Stimulated activated CD4-positive, alpha-beta T cell treated with anti-CD3 and anti-CD28 coated beads, Interleukin-15, amount 100 ng/mL, for 48 hours (primary cell): ENCODE results near the gene SLC30A3.
A peak's percentile ranks its signal among the peaks of the same experiment; 100 is the strongest.

ENCODE experiments used
- DNase-seq, 2 donors: peaks; one replicate each; pipeline ENCODE4 v3.0.0-alpha.2; 2020; ENCODE audit warnings: low read depth in 2 of 2

SLC30A3 gene

DNA sequence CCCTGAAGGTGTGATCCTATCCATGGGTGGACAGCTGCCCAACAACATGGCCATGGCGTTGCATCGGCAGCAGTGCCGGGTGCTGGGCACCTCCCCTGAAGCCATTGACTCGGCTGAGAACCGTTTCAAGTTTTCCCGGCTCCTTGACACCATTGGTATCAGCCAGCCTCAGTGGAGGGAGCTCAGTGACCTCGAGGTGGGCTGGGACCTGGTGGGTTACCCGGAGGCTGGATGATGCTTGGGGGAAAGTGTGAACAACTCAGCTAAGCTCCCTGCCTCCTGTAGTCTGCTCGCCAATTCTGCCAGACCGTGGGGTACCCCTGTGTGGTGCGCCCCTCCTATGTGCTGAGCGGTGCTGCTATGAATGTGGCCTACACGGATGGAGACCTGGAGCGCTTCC lies 29.5 kb downstream of the SLC30A3 start:
- no peak for DNase-seq

DNA sequence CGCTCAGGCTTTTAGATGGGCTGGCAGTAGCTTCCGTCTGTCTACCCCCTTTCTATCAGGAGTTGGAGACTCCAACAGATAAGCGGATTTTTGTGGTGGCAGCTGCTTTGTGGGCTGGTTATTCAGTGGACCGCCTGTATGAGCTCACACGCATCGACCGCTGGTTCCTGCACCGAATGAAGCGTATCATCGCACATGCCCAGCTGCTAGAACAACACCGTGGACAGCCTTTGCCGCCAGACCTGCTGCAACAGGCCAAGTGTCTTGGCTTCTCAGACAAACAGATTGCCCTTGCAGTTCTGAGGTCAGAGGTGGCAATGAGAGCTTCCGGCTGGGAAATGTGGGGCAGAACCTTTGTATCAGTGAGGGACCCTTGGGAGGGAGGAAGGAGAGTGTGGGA lies 30.9 kb downstream of the SLC30A3 start:
- no peak for DNase-seq

DNA sequence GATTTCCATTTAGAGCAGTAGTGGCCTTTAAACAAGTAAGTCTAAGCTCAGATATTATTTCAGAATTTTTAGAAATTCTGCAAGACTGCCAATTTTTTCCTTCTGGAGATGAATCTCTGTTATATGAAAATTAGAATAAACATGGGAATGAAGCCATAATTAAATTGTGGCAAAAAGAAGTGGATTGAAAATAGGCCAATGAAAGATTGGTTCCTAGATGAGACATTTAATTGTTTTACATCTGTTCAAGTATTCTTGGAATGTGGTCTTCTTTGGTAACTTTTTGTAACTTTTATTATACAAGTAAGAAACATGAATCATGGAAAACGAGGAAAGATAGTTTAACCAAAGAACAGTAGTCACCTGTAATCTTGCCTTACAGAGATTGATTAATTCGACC lies 35.3 kb downstream of the SLC30A3 start:
- DNase-seq, result no peak

DNA sequence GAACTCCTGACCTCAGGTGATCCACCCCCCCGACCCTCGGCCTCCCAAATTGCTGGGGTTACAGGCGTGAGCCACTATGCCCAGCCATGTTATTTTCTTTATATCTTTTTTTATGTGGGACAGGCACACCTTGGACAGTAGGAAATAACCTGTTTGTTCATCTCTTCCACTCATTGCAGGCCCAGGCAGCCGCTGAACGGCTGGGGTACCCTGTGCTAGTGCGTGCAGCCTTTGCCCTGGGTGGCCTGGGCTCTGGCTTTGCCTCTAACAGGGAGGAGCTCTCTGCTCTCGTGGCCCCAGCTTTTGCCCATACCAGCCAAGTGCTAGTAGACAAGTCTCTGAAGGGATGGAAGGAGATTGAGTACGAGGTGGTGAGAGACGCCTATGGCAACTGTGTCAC lies 37.3 kb downstream of the SLC30A3 start:
- no peak for DNase-seq

DNA sequence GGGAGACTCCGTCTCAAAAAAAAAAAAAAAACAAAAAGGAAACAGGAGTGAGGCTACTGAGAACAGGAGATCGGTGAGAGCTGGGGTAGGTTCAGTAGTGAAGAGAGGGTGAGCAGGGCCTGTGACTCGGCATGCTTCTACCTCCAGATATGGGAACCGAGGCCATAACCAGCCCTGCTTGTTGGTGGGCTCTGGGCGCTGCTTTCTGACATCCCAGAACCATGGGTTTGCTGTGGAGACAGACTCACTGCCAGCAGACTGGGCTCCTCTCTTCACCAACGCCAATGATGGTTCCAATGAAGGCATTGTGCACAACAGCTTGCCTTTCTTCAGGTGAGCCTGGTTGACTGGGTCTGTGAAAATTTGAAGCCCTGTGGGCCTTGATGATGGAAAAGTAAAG lies 39.4 kb downstream of the SLC30A3 start:
- DNase-seq, result no peak

DNA sequence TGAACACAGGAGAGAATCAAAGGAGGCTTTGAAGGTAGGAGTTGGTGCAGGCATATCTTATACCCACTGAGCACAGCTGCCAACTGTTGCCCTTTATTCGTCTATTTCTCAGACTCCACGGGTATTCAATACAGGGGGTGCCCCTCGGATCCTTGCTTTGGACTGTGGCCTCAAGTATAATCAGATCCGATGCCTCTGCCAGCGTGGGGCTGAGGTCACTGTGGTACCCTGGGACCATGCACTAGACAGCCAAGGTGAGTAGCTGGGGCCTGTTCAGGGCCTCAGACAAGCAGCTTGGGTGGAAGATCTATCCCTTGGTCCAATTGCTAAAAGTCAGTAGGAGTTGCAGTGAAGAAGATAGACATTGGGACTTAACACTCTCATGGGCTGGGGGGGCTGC lies 40.4 kb downstream of the SLC30A3 start:
- DNase-seq, result no peak

DNA sequence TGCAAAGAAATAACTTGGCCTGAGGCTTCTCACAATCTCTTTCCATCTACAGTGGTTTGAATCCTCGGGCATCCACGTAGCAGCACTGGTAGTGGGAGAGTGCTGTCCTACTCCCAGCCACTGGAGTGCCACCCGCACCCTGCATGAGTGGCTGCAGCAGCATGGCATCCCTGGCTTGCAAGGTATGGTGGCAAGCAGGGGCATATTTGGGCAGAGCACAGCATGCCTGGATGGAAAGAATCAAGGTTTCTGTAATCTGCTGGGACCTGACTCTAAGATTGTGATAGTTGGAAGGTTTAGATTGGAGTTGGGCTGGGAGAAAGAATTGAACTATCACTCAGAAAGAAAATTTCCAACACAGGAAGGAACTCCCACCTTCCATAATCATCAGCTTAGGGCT lies 41.7 kb downstream of the SLC30A3 start:
- DNase-seq, result no peak

DNA sequence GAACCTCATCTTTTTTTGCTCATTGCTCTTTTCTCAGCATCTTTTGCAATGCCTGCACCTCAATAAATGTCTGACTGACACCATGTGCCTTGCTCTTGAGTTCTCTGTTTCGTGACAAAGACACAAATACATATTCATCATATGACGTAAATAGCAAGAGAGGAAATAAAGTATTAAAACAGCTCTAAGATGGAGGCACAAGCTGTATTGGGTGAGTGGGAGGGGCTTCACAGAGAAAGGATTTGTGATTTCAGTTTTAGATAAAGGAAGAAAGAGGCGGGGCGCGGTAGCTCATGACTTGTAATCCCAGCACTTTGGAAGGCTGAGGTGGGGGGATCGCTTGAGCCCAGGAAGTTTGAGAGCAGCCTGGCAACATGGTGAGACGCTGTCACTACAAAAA lies 42.8 kb downstream of the SLC30A3 start:
- no peak for DNase-seq

DNA sequence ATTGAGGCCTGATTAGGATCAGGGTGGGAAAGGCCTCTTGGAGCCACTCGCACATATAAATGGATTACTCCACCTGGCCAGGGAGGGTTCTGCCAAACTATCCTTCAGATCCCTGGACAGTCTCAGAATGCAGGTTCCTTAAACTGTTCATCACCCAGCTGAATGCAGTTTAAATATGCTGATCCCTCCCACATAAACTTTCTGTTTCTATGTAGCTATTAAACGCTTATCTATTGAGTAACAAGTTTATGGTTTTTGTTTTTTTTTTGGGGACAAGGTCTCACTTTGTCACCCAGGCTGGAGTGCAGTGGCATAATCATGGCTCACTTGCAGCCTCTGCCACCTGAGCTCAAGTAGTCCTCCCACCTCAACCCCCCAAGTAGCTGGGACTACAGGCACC lies 43.8 kb downstream of the SLC30A3 start:
- DNase-seq, result no peak

DNA sequence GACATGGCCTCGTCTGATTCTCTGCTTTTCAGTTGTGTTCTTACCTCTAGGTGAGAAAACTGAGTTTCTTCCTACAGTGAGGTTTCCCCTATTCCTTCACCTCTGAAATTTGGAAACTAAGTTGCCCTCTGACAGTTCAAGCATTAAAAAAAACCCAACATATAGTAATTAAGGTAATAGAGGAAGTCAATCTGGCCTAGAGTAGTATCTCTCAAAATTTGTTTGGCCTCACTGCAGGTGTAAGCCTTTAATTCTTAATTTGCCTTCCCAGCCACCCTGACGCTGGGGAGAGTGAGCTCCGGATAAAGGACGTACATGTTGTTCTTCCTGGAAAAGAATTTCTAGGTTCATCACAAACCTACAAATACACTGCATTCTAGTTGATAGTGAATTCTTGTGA lies 44.2 kb downstream of the SLC30A3 start:
- DNase-seq, result no peak

DNA sequence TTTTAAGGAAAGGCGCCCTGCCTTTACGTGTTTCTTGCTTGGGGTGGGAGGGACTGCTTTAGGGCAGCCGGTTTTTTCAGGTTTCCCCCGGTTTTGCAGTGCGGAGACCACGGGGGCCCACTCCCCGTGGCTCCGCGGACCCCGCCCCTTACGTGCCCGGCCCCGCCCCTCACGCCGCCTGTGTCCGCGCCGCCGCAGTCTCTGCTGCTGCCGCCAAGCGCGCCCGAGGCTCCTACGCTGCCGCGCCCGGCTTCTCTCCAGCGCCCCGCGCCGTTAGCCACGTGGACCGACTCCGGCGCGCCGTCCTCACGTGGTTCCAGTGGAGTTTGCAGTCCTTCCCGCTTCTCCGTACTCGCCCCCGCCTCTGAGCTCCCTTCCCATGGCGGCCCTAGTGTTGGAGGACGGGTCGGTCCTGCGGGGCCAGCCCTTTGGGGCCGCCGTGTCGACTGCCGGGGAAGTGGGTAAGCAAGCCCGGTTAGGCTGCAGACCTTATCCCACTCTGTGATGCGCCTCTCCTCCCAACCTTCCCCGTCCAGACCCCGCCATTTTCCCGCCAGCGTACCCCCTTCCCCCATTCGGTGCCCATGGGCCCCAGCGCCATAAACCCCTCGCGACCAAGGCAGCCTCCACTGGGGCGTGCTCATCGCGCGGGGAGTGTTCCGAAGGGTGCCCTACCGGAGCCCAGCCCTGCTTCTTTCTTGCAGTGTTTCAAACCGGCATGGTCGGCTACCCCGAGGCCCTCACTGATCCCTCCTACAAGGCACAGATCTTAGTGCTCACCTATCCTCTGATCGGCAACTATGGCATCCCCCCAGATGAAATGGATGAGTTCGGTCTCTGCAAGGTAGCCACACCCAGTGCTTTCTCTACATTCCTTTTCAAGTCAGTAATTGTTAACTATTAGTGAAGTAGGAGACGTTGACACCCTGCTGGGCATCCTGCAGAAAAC lies 45.4 kb downstream of the SLC30A3 start, which contains the start of gene CAD:
TSS of gene CAD (plus strand) at position 197 of the 949 bp plus-strand sequence. CDS start at position 380, 183 bp downstream.
- peak; percentile 83 to 87 for DNase-seq

DNA sequence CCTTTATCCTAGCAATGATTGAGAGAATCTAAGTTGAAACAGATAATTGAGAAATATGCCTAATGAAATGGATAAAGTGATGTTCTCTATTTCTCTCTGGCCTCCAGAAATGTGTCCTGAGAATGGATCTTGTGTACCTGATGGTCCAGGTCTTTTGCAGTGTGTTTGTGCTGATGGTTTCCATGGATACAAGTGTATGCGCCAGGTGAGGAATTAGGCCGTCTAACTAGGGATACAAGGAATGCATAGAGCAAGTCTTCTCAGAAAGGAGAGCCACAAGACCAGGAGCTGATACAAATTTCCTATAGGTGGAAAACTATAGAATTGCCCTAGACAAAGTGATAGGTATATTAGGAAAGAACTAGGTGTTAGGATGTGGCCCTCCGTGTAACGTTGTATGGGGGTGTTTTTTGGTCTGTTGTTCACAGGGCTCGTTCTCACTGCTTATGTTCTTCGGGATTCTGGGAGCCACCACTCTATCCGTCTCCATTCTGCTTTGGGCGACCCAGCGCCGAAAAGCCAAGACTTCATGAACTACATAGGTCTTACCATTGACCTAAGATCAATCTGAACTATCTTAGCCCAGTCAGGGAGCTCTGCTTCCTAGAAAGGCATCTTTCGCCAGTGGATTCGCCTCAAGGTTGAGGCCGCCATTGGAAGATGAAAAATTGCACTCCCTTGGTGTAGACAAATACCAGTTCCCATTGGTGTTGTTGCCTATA lies 46.3 kb downstream of the SLC30A3 start:
- DNase-seq, result no peak

DNA sequence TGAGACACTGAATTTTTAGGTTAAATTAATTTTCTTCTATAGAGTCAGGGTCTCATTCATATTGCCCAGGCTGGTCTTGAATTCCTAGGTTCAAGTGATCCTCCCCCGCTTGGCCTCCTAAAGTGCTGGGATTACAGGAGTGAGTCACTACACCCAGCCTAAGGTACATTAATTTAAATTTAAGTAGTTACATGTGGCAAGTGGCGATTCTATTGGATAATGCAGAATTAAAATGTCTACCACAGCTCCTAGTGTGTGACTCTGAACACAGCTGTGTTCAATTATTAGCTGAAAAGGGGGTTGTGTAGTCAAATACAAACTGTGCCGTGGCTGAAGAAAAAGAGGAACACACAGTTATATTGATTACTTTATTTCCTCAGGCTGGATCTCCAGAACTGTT lies 47.9 kb downstream of the SLC30A3 start:
- DNase-seq, result no peak

DNA sequence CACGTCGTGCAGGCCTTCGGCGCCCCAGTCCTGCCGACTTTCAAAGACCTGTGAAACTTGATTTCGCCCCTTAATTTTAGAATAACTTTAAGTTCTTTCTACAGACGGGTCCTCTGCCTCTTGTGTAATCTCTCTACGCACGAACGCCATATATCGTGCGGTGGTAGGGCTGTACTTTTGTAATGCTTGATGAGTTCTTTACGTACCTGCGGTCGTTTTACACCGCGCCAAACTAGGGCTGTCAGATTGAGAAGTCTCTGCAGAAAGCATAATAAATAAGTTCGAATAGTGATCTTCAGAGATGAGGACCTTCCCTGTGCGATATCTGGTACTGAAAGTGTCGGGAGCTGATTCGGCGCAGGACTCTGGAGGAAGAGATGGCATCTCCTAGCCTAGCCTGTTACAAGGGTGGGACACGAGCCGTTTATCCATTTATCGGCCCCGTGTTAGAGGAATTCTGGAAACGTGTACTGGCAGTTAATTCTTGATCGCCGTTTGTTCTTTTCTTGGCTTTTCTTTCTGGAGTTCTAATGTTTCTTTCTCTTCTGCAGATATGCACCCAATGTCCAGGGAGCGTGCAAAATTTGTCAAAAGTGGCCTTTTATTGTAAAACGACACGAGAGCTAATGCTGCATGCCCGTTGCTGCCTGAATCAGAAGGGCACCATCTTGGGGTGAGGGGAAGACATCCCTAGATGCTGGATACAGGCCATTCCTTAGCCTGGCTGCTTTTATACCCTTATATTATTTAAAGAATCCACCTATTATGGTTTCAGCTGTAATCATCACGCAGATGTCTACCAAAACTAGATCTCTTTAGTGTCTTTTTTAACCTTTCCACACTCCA lies 50.0 kb downstream of the SLC30A3 start:
- peak in 1 of 2 donors; percentile 4 for DNase-seq

DNA sequence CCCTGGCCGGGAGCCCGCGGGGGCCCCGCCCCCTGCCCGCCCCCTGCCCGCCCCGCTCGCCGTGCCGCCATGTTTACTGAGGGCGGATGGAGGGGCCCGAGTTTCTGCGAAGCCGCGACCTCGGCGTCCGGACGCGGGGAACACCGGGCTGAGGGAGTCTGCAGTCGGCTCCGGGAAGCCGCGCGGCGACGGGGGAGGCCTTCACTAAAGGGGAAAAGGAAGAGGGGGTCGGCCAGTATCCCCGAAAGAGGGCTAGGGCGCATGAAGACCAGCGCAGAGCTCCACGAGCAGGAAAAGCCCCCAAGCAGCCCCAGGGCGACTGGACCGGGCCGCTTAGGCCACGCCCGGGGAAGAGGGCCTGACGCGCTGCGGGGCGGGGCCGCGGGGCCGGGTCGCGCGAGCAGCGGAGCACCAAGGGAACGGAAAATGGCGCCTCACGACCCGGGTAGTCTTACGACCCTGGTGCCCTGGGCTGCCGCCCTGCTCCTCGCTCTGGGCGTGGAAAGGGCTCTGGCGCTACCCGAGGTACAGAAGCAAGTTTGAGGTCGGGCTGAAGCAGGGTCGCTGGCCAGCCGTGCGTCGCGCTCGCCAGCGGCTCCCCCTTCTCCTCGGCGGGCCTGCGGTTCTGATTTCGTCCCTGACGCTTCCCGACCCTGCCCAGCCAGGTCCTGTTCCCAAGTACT lies 50.8 kb downstream of the SLC30A3 start, which contains the start of the genes ATRAID and SLC5A6:
TSS of gene ATRAID (plus strand) at position 99 of the 683 bp plus-strand sequence. CDS start at position 427, 328 bp downstream.
TSS of gene SLC5A6 (minus strand) at position 326 of the 683 bp plus-strand sequence. CDS start 4,618 bp downstream, outside the sequence.
- DNase-seq, result peak; percentile 75 to 87

DNA sequence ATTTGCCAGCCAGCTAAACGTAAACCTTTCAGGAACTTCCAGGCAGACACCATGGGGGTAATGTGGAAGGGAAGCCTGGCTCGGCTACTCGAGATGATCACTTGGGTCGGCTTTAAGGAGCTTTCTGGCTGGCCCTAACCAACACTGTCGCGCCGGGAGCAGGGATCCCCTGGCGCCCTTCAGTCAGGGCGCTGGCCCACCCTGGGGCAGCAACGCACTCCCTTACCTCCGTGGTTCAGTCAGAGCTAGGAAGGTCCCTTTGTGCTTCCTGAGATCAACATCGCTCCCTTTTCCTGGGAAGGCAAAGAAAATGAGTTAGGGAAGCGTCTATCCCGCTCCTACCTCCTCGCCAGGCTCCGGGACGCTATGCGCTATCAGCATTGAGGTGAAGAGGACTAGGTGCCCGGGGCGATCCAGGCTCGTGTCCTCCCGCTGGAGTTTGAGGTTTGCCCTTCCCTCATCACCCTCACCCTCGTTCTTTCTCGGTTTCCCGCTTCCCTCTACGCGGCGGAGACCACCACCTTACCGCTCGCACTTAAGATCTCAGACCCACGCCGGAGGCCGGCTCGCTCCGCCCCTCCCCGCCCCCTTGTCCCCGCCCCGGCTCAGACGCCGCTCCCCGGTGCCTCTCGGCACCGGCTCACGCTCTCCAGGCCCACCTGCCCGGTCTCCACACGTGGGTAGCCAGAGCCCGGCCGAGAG lies 51.5 kb downstream of the SLC30A3 start:
- DNase-seq, result no peak

DNA sequence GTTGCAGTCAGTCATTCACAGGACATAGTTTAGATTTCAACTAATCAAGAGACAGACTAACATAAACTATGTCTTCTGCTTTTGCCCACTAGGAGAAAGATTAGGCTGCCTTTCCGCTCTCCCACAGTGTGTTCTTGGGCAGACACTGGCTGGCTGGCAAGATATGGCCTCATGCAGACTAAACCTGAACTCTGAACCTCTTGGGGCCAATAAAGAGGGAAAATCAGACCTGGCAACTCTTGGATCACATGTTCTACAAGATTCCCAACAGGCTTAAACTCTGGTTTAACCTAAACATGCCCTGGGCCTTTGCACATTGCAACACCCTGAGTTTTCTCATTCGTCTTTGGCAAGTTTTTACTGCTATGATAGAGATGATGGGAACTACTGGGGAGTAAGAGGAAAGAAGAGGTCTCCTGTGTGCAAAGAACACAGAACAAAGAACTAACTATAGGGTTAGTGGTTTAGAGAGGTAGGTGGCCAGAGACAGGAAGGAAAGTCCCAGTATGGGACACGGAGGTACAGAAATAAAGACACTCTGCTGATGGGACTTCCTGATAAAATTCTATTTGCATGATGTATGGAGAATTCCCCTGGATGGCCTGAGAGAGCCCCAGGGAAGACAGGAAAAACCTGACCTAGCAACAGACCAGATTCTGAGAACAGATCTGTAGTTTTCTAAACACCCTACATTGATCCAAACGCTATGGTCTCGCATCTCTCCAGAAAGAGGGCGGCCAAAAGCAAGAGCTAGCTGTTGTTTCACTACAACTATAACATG lies 53.0 kb downstream of the SLC30A3 start:
- DNase-seq, result no peak

DNA sequence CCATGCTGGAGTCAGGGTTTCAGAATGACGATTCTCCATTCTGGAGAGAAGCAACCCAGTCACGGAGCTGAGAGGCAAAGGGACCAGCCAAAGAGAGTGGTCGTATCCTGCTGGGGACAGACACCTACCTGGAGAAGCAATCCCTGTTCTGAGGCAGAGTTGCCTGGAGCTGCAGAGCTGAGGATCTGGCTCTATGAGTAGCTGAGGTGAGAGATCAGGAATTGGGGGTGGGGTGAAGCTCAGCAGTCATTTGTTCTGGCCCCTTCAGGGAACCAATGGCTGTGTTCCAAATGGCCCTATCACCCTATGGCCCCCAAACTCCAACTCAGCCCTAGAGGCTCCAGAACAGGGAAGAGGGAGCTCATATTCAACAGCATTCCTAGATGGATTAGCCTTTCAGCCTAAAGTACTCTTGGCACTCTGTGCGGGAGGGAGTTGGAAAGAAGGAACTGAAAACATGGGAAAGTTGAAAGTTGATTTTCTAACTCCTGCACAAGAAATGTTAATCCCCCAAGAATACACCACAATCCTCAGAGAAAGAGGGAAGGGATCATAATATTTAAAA lies 54.3 kb downstream of the SLC30A3 start:
- DNase-seq, result no peak

DNA sequence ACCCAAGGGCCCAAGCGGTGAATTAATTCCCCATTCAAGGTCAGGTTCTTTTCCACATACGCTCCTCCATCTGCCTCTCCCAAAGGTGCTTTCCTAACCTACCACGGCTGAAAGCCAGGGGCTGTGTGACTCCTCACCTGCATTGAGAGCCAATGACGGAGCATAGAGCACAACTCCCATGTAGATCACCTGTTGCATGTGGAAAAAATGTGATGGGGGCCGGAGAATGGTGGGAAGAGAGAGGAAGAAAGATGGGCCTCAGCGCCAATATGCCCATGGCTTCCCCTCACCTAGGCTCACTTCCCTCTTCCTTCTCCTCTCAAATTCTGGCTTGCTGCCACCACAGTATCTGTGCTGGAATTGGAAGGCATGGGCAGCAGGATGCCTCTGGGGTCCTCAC lies 56.5 kb downstream of the SLC30A3 start:
- DNase-seq, result no peak
